SK-N-SH (cell line): Measurements from ENCODE around the gene HEXA. TPM values are rescaled to one million over a fixed set of nuclear protein-coding genes. Genes with fewer than 3 reads are reported as not detected.

Source experiments
- CTCF ChIA-PET: fragments of 300-600, 350-600 bp; formaldehyde crosslinking; extraction: SDS; loops from one replicate; lab custom pipeline; 2021; lab: Yijun Ruan, JAX
- POLR2A ChIA-PET: fragments of 350-600 bp; sonication (Branson Sonifier 250); formaldehyde crosslinking; extraction: SDS; loops from one replicate; lab custom pipeline; 2020; ENCODE audit warnings: antibody characterized with exemption, inconsistent platforms; lab: Yijun Ruan, JAX
- DNase-seq: peaks from one replicate; pipeline ENCODE4 v3.0.0; 2012
- H2AFZ ChIP-seq: fragments of 200-600 bp; sonication (generic); 2 replicates; pipeline ENCODE4 v1.8.1; 2016; ENCODE audit warnings: antibody characterized with exemption, mild to moderate bottlenecking, low read depth
- H3F3A ChIP-seq: fragments of 200-600 bp; sonication (generic); replicated peaks from 2 replicates; pipeline ENCODE3; 2016; ENCODE audit warnings: antibody characterized with exemption, mild to moderate bottlenecking; ENCODE audit not compliant: insufficient read depth
- H3K27ac ChIP-seq, 2 experiments: fragments of 200-500 bp in 1 of 2; fragments of 200-600 bp in 1 of 2; sonication (Bioruptor generic) in 1 of 2; sonication (generic), shearing (Covaris generic) in 1 of 2; 2 replicates each; pipeline versions ENCODE4 v1.5.1 to v1.6.1; 2014 to 2016; ENCODE audit warnings: low read depth in 2 of 2, inconsistent platforms in 1 of 2, low read length in 1 of 2, mild to moderate bottlenecking in 1 of 2, mixed read lengths in 1 of 2
- H3K27me3 ChIP-seq: fragments of 200-600 bp; sonication (generic), shearing (Covaris generic); 2 replicates; pipeline ENCODE4 v1.6.1; 2016; ENCODE audit warnings: mixed run types; ENCODE audit not compliant: insufficient read depth
- H3K36me3 ChIP-seq, 2 experiments: fragments of 200-500 bp in 1 of 2; fragments of 200-600 bp in 1 of 2; sonication (Bioruptor generic) in 1 of 2; sonication (generic) in 1 of 2; replicated peaks in 1 of 2; 2 replicates each; pipeline versions ENCODE3 to v1.5.1; 2014 to 2016; ENCODE audit warnings: low read length in 1 of 2, mild to moderate bottlenecking in 1 of 2; ENCODE audit not compliant: insufficient read depth in 2 of 2, control insufficient read depth in 1 of 2
- H3K4me1 ChIP-seq, 2 experiments: fragments of 200-500 bp in 1 of 2; fragments of 200-600 bp in 1 of 2; sonication (Bioruptor generic) in 1 of 2; sonication (generic), shearing (Covaris generic) in 1 of 2; 2 replicates each; pipeline versions ENCODE4 v1.5.1 to v1.6.1; 2014 to 2016; ENCODE audit warnings: low read depth in 1 of 2, low read length in 1 of 2, mixed run types in 1 of 2; ENCODE audit not compliant: insufficient read depth in 2 of 2, control insufficient read depth in 1 of 2
- H3K4me2 ChIP-seq: fragments of 200-600 bp; sonication (generic), shearing (Covaris generic); 2 replicates; pipeline ENCODE4 v1.6.1; 2017; ENCODE audit warnings: mixed run types
- H3K4me3 ChIP-seq, 2 experiments: fragments of 200-500 bp in 1 of 2; fragments of 200-600 bp in 1 of 2; sonication (Bioruptor generic) in 1 of 2; sonication (generic), shearing (Covaris generic) in 1 of 2; 2 replicates each; pipeline versions ENCODE4 v1.5.1 to v1.8.1; 2014 to 2016; ENCODE audit warnings: low read depth in 2 of 2, inconsistent platforms in 1 of 2, low read length in 1 of 2, mild to moderate bottlenecking in 1 of 2, mixed read lengths in 1 of 2, moderate library complexity in 1 of 2
- H3K79me2 ChIP-seq: fragments of 200-600 bp; sonication (generic); 2 replicates; pipeline ENCODE4 v1.8.1; 2017; ENCODE audit warnings: mild to moderate bottlenecking; ENCODE audit not compliant: insufficient read depth
- H3K9ac ChIP-seq: fragments of 200-600 bp; sonication (generic); 2 replicates; pipeline ENCODE4 v1.6.1; 2017; ENCODE audit warnings: mixed run types
- H3K9me2 ChIP-seq: fragments of 200-600 bp; sonication (generic); 2 replicates; pipeline ENCODE4 v1.6.1; 2017; ENCODE audit warnings: mixed run types
- H3K9me3 ChIP-seq: fragments of 200-600 bp; sonication (generic); 2 replicates; pipeline ENCODE4 v1.6.1; 2017; ENCODE audit warnings: mixed run types, mild to moderate bottlenecking, moderate library complexity
- H4K20me1 ChIP-seq: fragments of 200-600 bp; sonication (generic); 2 replicates; pipeline ENCODE4 v1.6.1; 2017; ENCODE audit warnings: mild to moderate bottlenecking, mixed run types; ENCODE audit not compliant: insufficient read depth
- CTCF ChIP-seq: fragments of 200-600 bp; sonication (generic); IDR thresholded peaks from 2 replicates; pipeline ENCODE4 v1.6.1; 2017; ENCODE audit warnings: antibody characterized with exemption, mild to moderate bottlenecking, moderate library complexity
- EZH2phosphoT487 ChIP-seq: fragments of 200-600 bp; sonication (generic); IDR thresholded peaks from 2 replicates; pipeline ENCODE4 v1.6.1; 2017; ENCODE audit warnings: low read depth, mixed run types, mild to moderate bottlenecking, antibody characterized with exemption, moderate library complexity, borderline replicate concordance
- FOSL2 ChIP-seq: IDR thresholded peaks from 2 replicates; pipeline ENCODE4 v1.4.0; 2012; ENCODE audit warnings: low read depth, mild to moderate bottlenecking, moderate library complexity, borderline replicate concordance
- FOXJ3 ChIP-seq: sonication (generic); formaldehyde crosslinking; IDR thresholded peaks from 2 replicates; pipeline ENCODE4 v1.5.1; 2020; ENCODE audit warnings: mild to moderate bottlenecking, missing genetic modification reagents
- GABPA ChIP-seq: IDR thresholded peaks from 2 replicates; pipeline ENCODE4 v1.4.0; 2012; ENCODE audit warnings: low read depth, mild to moderate bottlenecking
- JUND ChIP-seq: IDR thresholded peaks from 2 replicates; pipeline ENCODE4 v1.4.0; 2012
- MAX ChIP-seq: IDR thresholded peaks from 2 replicates; pipeline ENCODE4 v1.4.0; 2012; ENCODE audit warnings: low read depth
- MEF2A ChIP-seq: IDR thresholded peaks from 2 replicates; pipeline ENCODE4 v1.4.0; 2012; ENCODE audit warnings: low read depth, borderline replicate concordance
- MXI1 ChIP-seq: IDR thresholded peaks from 2 replicates; pipeline ENCODE4 v1.6.1; 2012; ENCODE audit warnings: mild to moderate bottlenecking, low read depth, low read length, improper control_type of control experiment
- NFIC ChIP-seq: IDR thresholded peaks from 2 replicates; pipeline ENCODE4 v1.4.0; 2012; ENCODE audit warnings: borderline replicate concordance
- PBX3 ChIP-seq: IDR thresholded peaks from 2 replicates; pipeline ENCODE4; 2012
- RAD21 ChIP-seq: IDR thresholded peaks from 2 replicates; pipeline ENCODE4 v1.6.1; 2012; ENCODE audit warnings: mild to moderate bottlenecking, low read length
- RXRA ChIP-seq: IDR thresholded peaks from 2 replicates; pipeline ENCODE4 v1.4.0; 2012; ENCODE audit warnings: low read depth, mild to moderate bottlenecking, borderline replicate concordance
- SIN3A ChIP-seq: IDR thresholded peaks from 2 replicates; pipeline ENCODE4 v1.6.1; 2012; ENCODE audit warnings: low read depth, mild to moderate bottlenecking, low read length, moderate library complexity, borderline replicate concordance
- SMC3 ChIP-seq: IDR thresholded peaks from 2 replicates; pipeline ENCODE4 v1.6.1; 2012; ENCODE audit warnings: low read depth, low read length, improper control_type of control experiment
- TAF1 ChIP-seq: IDR thresholded peaks from 2 replicates; pipeline ENCODE4 v1.6.1; 2012; ENCODE audit warnings: low read depth, mild to moderate bottlenecking, low read length, moderate library complexity, borderline replicate concordance
- TCF12 ChIP-seq: IDR thresholded peaks from 2 replicates; pipeline ENCODE4 v1.4.0; 2012
- USF1 ChIP-seq: IDR thresholded peaks from 2 replicates; pipeline ENCODE4 v1.4.0; 2012; ENCODE audit warnings: low read depth, borderline replicate concordance
- USF2 ChIP-seq: fragments of 150-350 bp; IDR thresholded peaks from 2 replicates; pipeline ENCODE4 v1.6.1; 2017; ENCODE audit warnings: antibody characterized with exemption, low read length, low read depth, borderline replicate concordance
- WGBS: methylation state at CpG from one replicate; pipeline ENCODE4 v1.1.6; 2017; ENCODE audit warnings: low lambda C conversion rate; 5-methylcytosine and 5-hydroxymethylcytosine counted together
- polyA plus RNA-seq, 3 experiments: library from polyadenylated mRNA; depleted of rRNA; stranded (reverse); fragments of >200 nt; gene quantifications; 2 replicates each; pipeline ENCODE4 v1.2.3, GENCODE V29; 2012

HEXA gene
- polyA plus RNA-seq, 1 of the 3 experiments (the other 2 are of a cell fraction) = 251 TPM

GRCh38 chr15:72368325-72368724 is 7.5 kb downstream of the HEXA start:
- no peaks in the 10 kb centered on the region for H3K27me3 ChIP-seq
- 91% methylated on average over 2 of the region's 2 CpGs for WGBS
- no peaks in the 10 kb centered on the region for H3K9me2 ChIP-seq
- peaks cover 38% of the 10 kb centered on the region for H3K79me2 ChIP-seq
- ChIA-PET POLR2A (no interaction called here), CTCF (interaction anchor here (0.7 to 1.5 kb wide), 3 partner anchors 56 to 231 kb away, joined by 3 to 4 read pairs (median 3); no protein-coding TSS in a partner anchor)
- no peak for TF ChIP-seq MAX
- TF ChIP-seq FOSL2 = no peak
- TF ChIP-seq EZH2phosphoT487 = no peak
- TF ChIP-seq TAF1 = no peak
- no peak for TF ChIP-seq RAD21
- no peak for TF ChIP-seq CTCF
- no peak for TF ChIP-seq NFIC
- TF ChIP-seq USF1 = no peak
- TF ChIP-seq JUND = no peak
- no peak for TF ChIP-seq MEF2A
- no peak for TF ChIP-seq USF2
- TF ChIP-seq SIN3A = no peak
- no peak for TF ChIP-seq TCF12
- H3K27ac ChIP-seq = no peak overlapping the region
- no peak for DNase-seq
- H4K20me1 ChIP-seq = no peaks in the 10 kb centered on the region
- no peaks in the 10 kb centered on the region for H3K9me3 ChIP-seq
- H2AFZ ChIP-seq = no peak overlapping the region
- H3K4me2 ChIP-seq = no peak overlapping the region
- no peaks in the 10 kb centered on the region for H3F3A ChIP-seq
- peaks cover 4 to 6% of the 10 kb centered on the region in 2 experiments for H3K36me3 ChIP-seq
- no peaks in the 10 kb centered on the region for H3K4me1 ChIP-seq
- no peak overlapping the region for H3K4me3 ChIP-seq
- H3K9ac ChIP-seq = no peak overlapping the region

GRCh38 chr15:72365844-72366243 is 10.0 kb downstream of the HEXA start:
- ChIA-PET CTCF (interaction anchor here (1.6 kb wide), 1 partner anchor 234 kb away, joined by 4 read pairs; no protein-coding TSS in a partner anchor), POLR2A (no interaction called here)
- H3K79me2 ChIP-seq = peaks cover 22% of the 10 kb centered on the region
- no peaks in the 10 kb centered on the region for H3F3A ChIP-seq
- no peak overlapping the region for H3K4me3 ChIP-seq
- H3K4me1 ChIP-seq = no peaks in the 10 kb centered on the region
- no peak overlapping the region for H3K27ac ChIP-seq
- H3K4me2 ChIP-seq = no peak overlapping the region
- no peaks in the 10 kb centered on the region for H3K27me3 ChIP-seq
- no peak overlapping the region for H2AFZ ChIP-seq
- no peak for DNase-seq
- no peaks in the 10 kb centered on the region for H3K9me3 ChIP-seq
- no peaks in the 10 kb centered on the region for H3K9me2 ChIP-seq
- H3K36me3 ChIP-seq = peaks cover 5 to 6% of the 10 kb centered on the region in 2 experiments
- H3K9ac ChIP-seq = no peak overlapping the region
- 97% methylated on average over 1 of the region's 1 CpG for WGBS
- H4K20me1 ChIP-seq = no peaks in the 10 kb centered on the region
- TF ChIP-seq FOXJ3 (CRISPR knock-in tag) (no peak), FOSL2 (no peak), CTCF (no peak), MAX (no peak), SMC3 (no peak), MXI1 (no peak), RXRA (no peak), TCF12 (no peak), GABPA (no peak), PBX3 (no peak)
